HG02798 (cell line): ENCODE measurements around the gene DOCK2.
"Not testable (repeated sequence)": the region's sequence is repeated elsewhere in the genome, so short reads cannot be mapped to it uniquely, and the experiment has no call there.

Experiments
- ATAC-seq: cut with Tn5 transposase; IDR thresholded peaks from one replicate; pipeline ENCODE4 v1.9.1; 2021; ENCODE audit warnings: mild to moderate bottlenecking; ENCODE audit not compliant: unreplicated experiment, poor library complexity

DOCK2 gene

DNA sequence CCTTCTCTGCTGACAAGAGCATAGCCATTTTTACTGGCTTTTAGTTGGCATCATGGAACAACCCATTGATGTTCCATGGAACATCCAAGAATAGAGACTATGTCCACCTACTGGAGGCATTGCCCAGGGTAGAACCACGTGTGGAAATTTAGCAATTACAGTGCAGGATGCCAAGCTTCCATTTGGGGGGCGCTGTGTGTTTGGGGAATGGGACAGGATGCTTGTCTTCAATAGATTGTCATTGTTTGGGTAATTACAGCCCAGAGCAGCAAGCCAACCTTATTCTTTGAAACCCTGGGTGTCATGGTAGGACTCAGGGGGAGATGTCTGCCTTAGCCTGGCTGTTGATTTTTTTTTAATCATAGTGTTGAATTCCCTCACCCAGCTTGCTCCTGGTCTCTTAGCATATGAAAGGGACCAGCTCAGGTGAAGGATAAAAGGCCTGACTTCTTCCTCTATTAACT is 171.1 kb downstream of the DOCK2 start:
- ATAC-seq: no peak

- not testable (repeated sequence) for ATAC-seq
Observed at GRCh38 chr5:169808880-169809279, 171.8 kb downstream of the DOCK2 start.

GRCh38 chr5:169809281-169809680 is 172.2 kb downstream of the DOCK2 start:
- no peak for ATAC-seq

DNA sequence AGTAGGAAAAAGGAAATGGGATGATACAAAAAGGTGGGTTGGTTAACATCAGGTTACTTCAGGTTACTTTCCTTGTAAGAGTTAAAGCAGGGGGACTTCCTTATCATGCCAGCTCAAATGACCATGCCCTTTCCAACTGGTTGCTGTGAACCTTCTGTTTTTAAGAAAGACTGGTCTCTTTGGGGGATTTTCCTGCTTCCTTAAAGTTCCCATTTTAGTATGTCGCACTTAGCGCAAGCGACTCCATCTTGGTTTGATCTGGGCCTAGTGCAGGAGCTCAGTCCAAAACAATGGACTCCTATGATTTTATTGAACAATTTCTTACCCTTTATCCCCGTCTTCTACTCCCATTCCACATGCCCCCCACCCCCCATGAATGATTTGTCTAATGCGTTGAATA is 173.4 kb downstream of the DOCK2 start:
- no peak for ATAC-seq

DNA sequence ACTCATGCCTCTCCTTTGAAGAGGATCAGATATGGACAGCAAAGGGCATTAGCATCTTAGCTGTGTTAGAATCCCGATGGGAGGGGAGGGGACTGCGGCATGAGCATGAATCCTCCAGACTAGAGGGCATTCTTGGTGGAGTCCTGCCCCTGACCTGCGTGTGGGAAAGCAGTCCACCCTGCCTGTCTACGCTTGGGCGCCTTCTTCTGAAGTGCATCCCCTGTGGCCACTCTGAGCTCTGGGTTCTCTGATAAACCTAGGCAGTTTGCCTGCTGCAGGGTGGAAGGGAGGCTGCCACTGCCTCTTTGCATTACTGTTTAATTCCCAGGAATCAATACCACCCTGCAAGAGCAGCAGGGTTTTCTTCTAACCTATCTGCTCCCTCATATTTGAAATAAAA is 173.9 kb downstream of the DOCK2 start:
- no peak for ATAC-seq

DNA sequence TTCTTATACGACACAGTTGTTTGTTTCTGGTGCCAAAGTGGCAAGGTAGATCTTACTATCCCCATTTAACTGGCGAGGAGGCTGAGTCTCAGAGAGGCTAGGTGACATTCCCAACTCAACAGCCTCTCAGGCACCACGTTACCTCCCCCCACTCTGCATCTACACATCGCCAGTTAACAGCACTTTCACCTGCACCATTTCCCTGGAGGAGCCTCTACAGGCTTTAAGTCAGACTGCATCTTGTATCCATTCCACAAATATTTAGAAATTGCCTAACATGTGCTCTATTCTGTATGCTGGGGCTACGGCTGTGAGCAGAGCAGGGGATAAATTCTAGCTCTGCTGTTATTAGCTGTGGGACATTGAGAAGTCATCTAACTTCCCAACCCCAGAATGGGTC is 174.6 kb downstream of the DOCK2 start:
- no peak for ATAC-seq

GRCh38 chr5:169812786-169813185 is 175.7 kb downstream of the DOCK2 start:
- ATAC-seq: no peak

GRCh38 chr5:169814045-169814444 is 177.0 kb downstream of the DOCK2 start:
- no peak for ATAC-seq

DNA sequence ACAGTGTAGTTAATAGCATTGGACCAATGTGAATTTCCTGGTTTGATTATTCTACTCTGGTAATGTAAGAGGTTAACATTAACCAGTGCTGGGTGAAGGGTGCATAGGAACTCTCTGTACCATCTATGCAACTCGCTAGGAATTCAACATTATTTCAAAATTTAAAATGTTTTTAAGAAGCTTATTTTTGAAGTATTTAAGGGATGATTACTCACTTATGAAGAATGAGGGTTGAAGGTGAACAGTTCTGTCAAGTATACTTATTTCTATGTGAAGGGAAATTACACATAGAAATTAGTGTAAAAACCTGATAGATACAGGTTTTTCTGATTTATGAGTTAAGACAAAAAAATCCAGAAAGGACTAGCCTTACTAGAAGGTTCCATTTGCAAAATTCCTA is 177.4 kb downstream of the DOCK2 start:
- no peak for ATAC-seq

DNA sequence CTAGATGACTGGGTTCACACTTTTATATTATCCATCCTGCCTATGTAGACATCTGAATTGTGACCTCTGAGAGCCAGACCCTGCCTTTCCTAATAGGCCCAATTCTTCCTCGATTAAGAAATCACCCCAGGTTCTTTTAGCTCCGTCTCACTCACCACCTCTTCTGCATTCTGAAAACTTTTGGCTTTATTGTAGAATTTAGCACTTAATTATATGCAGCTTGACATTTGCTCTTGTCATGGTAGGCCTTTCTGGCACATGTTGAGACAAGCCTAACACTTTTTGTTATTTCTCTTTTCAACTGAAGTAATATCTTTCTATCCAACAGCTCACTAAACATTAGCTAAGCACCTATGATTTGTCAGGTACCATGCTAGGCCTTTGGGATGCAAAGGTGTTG is 180.0 kb downstream of the DOCK2 start:
- ATAC-seq: no peak

GRCh38 chr5:169826618-169827017 is 189.5 kb downstream of the DOCK2 start:
- ATAC-seq: no peak

DNA sequence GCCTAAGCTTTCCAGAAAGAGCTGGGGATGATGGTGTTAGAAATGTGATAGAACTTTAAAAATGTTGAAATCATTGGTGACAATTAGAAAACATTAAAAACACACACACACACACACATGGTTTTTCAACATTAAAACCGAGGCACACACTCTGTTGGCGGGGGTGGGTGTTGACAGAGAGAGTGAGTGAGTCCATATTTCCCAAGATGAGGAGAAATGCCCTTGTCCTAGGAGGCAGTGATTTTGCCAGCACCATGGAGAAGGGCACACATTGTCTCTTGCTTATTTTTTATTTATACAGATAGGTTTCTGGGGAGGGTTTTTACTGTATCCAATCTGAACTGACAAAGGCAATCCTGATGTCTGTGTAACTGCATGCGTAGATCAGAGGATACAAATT is 190.7 kb downstream of the DOCK2 start:
- ATAC-seq: no peak

DNA sequence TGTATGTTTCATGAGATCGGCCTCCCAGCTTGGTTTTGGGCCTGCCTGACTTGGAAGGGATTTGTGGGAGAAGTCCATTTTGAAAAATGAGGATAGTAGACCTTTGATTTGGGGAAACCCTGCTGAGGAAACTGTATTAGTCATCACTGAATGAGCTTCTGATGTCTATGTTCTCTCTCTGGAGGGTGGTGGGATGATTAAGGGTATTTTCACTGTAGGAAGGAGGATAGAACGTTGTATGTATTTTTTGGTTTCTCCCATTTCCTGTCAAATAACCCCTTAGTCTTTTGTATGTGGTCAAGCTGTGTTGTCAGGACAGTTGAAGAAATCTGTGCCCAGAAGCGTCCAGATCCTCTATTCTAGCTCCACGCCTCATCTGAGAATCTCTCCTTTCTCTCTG is 191.3 kb downstream of the DOCK2 start:
- ATAC-seq: no peak

DNA sequence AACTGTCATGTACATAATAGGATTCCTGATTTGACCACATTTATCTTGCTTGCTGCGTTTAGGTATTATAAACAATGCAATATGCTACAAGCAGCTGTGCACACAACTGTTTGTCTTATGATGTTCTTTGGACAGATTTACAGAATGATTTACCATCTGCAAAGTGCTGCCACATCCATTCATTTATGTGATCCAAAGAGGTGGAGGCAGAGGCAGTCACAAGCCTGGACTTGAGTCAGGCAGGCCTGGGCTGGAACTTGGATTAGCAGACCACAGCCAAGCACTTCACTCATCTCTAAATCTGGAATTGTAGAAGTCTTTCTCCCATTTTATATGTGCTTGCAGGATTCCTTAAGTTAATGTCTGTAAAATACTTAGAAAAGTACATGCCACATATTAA is 194.3 kb downstream of the DOCK2 start:
- ATAC-seq: no peak

DNA sequence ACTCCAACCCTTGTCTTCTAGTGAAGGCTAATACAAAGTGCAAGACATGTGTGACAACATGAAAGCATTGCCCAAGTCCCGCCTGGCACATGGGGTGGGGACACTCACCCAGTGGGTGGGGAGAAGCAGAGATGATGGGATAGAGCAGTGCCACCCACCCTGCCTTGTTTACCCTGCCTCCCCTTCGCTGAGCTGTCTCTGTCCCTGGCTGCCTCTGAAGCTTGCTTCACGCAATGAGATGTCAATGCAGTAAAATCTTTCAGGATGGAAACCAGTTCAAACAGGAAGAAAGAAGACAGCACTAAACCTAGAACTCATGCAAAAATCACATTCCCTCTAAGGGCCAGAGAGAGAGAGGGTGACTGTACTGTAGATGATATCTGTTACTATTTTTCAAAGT is 195.2 kb downstream of the DOCK2 start:
- ATAC-seq: no peak

GRCh38 chr5:169832845-169833244 is 195.8 kb downstream of the DOCK2 start:
- ATAC-seq: no peak

GRCh38 chr5:169833681-169834292 is 196.7 kb downstream of the DOCK2 start:
- ATAC-seq: not testable (repeated sequence)

- ATAC-seq: not testable (repeated sequence)
Observed at GRCh38 chr5:169834540-169834939, 197.5 kb downstream of the DOCK2 start.

- no peak for ATAC-seq
Observed at GRCh38 chr5:169836835-169837536, 199.9 kb downstream of the DOCK2 start.

DNA sequence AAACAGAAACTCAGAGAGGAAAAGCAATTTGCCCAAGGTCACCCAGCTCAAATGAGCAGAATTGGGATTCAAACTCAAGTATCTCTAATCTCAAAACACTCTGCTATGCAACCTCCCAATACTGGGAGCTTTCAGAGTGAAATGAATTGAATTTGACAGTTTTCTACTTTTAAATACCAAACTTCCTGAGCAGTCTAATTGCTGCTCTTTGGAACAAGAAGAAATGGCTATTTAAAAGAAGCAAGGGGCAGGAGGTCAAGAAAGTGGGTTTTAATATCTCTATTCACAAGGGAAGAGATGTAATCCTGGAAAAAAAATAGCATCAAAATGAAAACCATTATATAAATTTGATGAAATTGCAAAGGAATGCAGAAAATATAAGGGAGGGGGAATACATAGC is 200.6 kb downstream of the DOCK2 start:
- ATAC-seq: no peak

GRCh38 chr5:169838688-169839087 is 201.6 kb downstream of the DOCK2 start:
- ATAC-seq: peak; percentile 83

DNA sequence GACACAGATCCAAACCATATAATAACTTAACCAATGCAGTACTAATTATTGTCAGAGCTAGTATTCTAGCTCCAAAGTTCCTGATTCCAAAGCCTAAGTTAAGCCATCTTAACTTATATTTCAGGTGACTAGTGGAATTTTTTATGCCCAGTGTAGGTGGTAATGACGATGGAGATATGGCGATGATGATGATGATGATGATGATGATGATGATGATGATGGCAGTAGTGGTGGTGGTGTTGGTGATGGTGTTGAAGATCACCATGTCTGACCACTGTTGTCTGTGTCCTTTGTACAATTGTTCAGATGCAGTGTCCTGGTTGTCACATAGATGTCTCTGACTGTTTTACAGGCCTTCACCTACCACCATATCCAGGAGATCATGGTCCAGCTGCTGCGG is 203.3 kb downstream of the DOCK2 start:
- ATAC-seq: no peak
